Activated T-cell treated with anti-CD3 and anti-CD28 coated beads, Interleukin-2, amount 50 U/mL, for 24 hours (primary cell): ENCODE data around the gene PACRGL.

Experiments used
- DNase-seq: peaks from one replicate; pipeline ENCODE4 v3.0.0-alpha.2; 2020
- H3K27ac Mint-ChIP-seq: 2 replicates; pipeline ENCODE4 v1.8.0; 2020; ENCODE audit warnings: mild to moderate bottlenecking, mixed read lengths
- H3K27me3 Mint-ChIP-seq: 2 replicates; pipeline ENCODE4 v1.8.0; 2020; ENCODE audit warnings: mixed read lengths
- H3K36me3 Mint-ChIP-seq: 2 replicates; pipeline ENCODE4 v1.8.0; 2020; ENCODE audit warnings: low read depth, mixed read lengths
- H3K4me1 Mint-ChIP-seq: 2 replicates; pipeline ENCODE4 v1.8.0; 2020; ENCODE audit warnings: low read depth, mixed read lengths
- H3K4me3 Mint-ChIP-seq: 2 replicates; pipeline ENCODE4 v1.8.0; 2020; ENCODE audit warnings: mild to moderate bottlenecking, moderate library complexity, mixed read lengths
- H3K9me3 Mint-ChIP-seq: 2 replicates; pipeline ENCODE4 v1.8.0; 2020; ENCODE audit warnings: mixed read lengths

PACRGL gene

GRCh38 chr4:20700007-20700761 is at the start of gene PACRGL:
PACRGL (plus strand) TSS chr4:20700458; CDS start chr4:20704482, 4,024 bp downstream.
- peaks cover 40% of the 10 kb centered on the region for H3K4me1 Mint-ChIP-seq
- H3K36me3 Mint-ChIP-seq: peaks cover 32% of the 10 kb centered on the region
- DNase-seq: peak; percentile 94
- no peaks in the 10 kb centered on the region for H3K27me3 Mint-ChIP-seq
- H3K27ac Mint-ChIP-seq: peak within 1 kb of the TSS; percentile 96
- H3K4me3 Mint-ChIP-seq: peak within 1 kb of the TSS; percentile 90
- H3K9me3 Mint-ChIP-seq: no peaks in the 10 kb centered on the region

- peaks cover 24% of the 10 kb centered on the region for H3K27me3 Mint-ChIP-seq
- no peak for DNase-seq
- no peak overlapping the region for H3K27ac Mint-ChIP-seq
- H3K4me1 Mint-ChIP-seq: no peaks in the 10 kb centered on the region
- H3K4me3 Mint-ChIP-seq: no peak overlapping the region
- H3K36me3 Mint-ChIP-seq: no peaks in the 10 kb centered on the region
- H3K9me3 Mint-ChIP-seq: no peaks in the 10 kb centered on the region
Observed at GRCh38 chr4:20652226-20652885, 47.9 kb upstream of the PACRGL start.

- DNase-seq: no peak
- Mint-ChIP-seq H3K9me3 (no peaks in the 10 kb centered on the region), H3K27ac (no peak overlapping the region), H3K4me1 (peaks cover 3% of the 10 kb centered on the region), H3K27me3 (peaks cover 2% of the 10 kb centered on the region), H3K4me3 (no peak overlapping the region), H3K36me3 (no peaks in the 10 kb centered on the region)
Observed at GRCh38 chr4:20658456-20658855, 41.8 kb upstream of the PACRGL start.

- no peak for DNase-seq
- Mint-ChIP-seq H3K36me3 (no peaks in the 10 kb centered on the region), H3K4me1 (peaks cover 3% of the 10 kb centered on the region), H3K9me3 (no peaks in the 10 kb centered on the region), H3K4me3 (no peak overlapping the region), H3K27me3 (peaks cover 3% of the 10 kb centered on the region), H3K27ac (no peak overlapping the region)
Observed at GRCh38 chr4:20662851-20663250, 37.4 kb upstream of the PACRGL start.

DNA sequence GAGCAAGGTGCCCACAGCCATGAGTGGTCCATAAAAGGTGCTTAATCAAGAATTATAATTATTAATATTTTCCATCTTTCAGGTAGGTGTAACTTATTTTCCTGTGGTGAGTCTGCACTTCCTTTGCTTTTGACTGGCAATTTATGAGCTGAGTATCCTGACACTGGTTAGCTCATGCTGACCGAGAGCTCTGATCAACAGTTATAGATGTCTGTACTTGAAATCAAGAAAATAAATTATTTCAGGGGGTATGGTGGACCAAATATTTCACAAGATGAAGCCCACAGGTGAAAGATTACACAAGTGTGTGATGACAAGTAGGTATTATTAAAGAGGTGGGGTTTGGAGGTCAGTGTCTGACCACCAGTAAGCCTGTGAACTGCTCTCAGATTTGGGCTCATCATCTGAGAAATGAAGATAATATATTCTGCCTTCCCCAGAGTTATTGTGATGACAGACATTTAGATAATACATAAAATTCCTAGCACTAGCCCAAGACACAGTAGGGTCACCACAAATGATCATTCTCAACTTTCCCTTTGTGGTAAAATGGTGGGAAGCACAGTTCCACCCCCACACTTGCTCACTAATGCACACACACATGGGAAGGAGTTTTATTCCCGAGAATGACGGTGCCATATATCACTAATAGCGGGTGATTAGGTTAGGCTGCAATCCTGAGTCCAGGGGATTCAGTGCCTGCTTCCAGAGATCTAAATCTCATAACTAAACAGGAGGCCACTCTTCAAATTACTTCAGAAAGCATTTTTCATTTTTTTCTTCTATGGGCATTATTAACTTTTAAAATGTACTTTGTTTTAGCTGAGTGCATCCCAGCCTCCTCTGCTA is 34.0 kb upstream of the PACRGL start:
- H3K9me3 Mint-ChIP-seq: no peaks in the 10 kb centered on the region
- peaks cover 3% of the 10 kb centered on the region for H3K4me1 Mint-ChIP-seq
- no peak overlapping the region for H3K27ac Mint-ChIP-seq
- peaks cover 3% of the 10 kb centered on the region for H3K27me3 Mint-ChIP-seq
- no peaks in the 10 kb centered on the region for H3K36me3 Mint-ChIP-seq
- no peak overlapping the region for H3K4me3 Mint-ChIP-seq
- DNase-seq: no peak

DNA sequence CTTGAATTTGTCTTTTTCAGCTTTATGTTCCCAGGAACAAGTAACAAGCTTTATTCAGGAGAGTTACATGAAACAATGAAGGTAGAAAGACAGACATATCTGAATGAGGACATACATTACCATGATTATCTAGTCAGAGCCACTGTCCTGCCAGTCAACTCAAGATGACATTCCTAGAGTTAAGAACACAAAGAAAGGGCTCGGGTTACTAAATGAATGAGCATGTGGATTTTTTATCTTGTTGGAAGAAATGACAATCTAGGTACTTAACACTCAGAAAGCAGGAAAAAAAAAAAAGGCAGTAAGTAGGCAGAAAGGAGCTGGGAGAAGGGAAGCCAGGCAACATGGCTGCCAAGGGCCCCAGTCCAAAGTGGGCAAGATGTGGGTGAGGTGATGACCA is 28.0 kb upstream of the PACRGL start:
- no peaks in the 10 kb centered on the region for H3K9me3 Mint-ChIP-seq
- H3K4me1 Mint-ChIP-seq: no peaks in the 10 kb centered on the region
- H3K36me3 Mint-ChIP-seq: no peaks in the 10 kb centered on the region
- no peak overlapping the region for H3K4me3 Mint-ChIP-seq
- H3K27me3 Mint-ChIP-seq: peaks cover 28% of the 10 kb centered on the region
- DNase-seq: no peak
- no peak overlapping the region for H3K27ac Mint-ChIP-seq

GRCh38 chr4:20675786-20676185 is 24.5 kb upstream of the PACRGL start:
- no peaks in the 10 kb centered on the region for H3K4me1 Mint-ChIP-seq
- H3K4me3 Mint-ChIP-seq: no peak overlapping the region
- peaks cover 38% of the 10 kb centered on the region for H3K27me3 Mint-ChIP-seq
- H3K36me3 Mint-ChIP-seq: no peaks in the 10 kb centered on the region
- DNase-seq: no peak
- no peaks in the 10 kb centered on the region for H3K9me3 Mint-ChIP-seq
- no peak overlapping the region for H3K27ac Mint-ChIP-seq

DNA sequence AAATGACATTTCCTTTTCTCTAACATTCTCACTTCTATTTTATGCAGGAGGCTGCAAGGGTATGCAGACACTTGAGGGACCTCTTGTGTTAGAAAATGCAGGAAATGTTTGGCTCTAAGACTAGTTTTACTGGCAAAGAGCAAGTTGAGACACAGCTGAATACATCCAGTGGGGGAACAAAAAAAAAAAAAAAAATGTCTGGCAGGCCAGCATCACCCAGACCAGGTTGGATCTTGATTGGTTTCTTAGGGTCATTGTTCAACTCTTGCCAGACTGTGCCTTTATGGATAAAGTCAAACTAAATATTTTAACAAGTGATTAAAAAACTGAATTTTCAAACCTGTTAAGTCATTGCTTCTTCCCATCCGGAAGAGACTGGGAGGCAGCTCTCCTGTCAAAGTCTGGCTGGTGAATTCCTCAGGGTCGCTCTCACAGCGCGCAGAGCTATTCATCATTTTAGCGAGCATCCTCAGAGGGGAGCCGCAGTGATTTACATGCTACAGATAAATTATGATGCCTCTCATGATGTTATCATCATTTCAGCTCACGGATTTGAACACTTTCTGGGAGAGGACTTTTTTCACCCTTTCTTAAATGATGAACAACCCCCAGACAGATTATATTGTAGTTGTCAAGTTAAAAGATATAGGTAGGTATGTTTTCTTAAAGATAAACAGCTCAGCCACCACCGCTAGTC is 23.6 kb upstream of the PACRGL start:
- Mint-ChIP-seq H3K36me3 (no peaks in the 10 kb centered on the region), H3K9me3 (no peaks in the 10 kb centered on the region), H3K4me3 (no peak overlapping the region), H3K4me1 (no peaks in the 10 kb centered on the region), H3K27ac (no peak overlapping the region), H3K27me3 (peaks cover 41% of the 10 kb centered on the region)
- no peak for DNase-seq

- no peak overlapping the region for H3K27ac Mint-ChIP-seq
- H3K4me1 Mint-ChIP-seq: no peaks in the 10 kb centered on the region
- H3K36me3 Mint-ChIP-seq: no peaks in the 10 kb centered on the region
- peaks cover 32% of the 10 kb centered on the region for H3K27me3 Mint-ChIP-seq
- no peak for DNase-seq
- no peaks in the 10 kb centered on the region for H3K9me3 Mint-ChIP-seq
- H3K4me3 Mint-ChIP-seq: no peak overlapping the region
Observed at GRCh38 chr4:20678400-20678799, 21.9 kb upstream of the PACRGL start.

DNA sequence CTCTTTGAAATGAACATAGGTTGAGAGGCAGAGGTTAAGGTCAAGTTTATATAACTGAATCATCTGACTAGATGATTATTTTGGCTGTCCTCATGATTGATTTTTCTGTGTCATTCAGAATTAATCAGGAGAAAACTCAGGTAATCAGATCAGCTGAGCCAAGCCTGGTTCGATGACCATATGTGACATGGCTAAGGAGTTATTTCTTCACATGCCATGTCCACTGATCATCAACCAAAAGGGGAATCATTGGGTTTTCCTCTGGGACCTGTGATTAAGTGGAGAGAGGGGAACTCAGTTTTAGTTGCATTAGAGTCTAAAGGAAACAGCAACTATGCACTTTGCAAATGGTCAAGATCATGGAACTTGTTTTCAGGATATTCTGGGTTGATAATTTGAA is 20.3 kb upstream of the PACRGL start:
- Mint-ChIP-seq H3K27ac (no peak overlapping the region), H3K36me3 (no peaks in the 10 kb centered on the region), H3K27me3 (peaks cover 22% of the 10 kb centered on the region), H3K4me1 (no peaks in the 10 kb centered on the region), H3K4me3 (no peak overlapping the region), H3K9me3 (no peaks in the 10 kb centered on the region)
- DNase-seq: no peak

DNA sequence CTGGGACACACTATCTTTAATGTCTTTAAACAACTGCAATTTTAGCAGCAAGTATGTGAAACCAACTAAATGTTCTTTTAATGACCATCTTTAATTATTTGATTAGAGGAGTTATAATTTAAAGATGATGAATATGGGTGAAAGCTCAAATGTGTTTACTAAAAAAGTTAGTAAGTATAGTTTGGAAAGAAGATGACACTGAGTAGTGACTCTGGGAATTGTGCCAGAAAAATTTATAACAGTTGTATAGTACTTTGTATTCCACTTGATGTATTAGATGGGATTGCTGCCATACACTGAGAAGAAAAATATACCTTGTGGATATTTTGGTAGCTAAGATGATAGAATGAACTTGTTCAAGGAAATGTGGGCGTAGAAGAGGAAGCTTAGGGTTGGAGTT is 19.5 kb upstream of the PACRGL start:
- Mint-ChIP-seq H3K9me3 (no peaks in the 10 kb centered on the region), H3K36me3 (no peaks in the 10 kb centered on the region), H3K27ac (no peak overlapping the region), H3K4me3 (no peak overlapping the region), H3K4me1 (no peaks in the 10 kb centered on the region), H3K27me3 (peaks cover 19% of the 10 kb centered on the region)
- no peak for DNase-seq

- Mint-ChIP-seq H3K36me3 (no peaks in the 10 kb centered on the region), H3K27ac (no peak overlapping the region), H3K27me3 (peaks cover 19% of the 10 kb centered on the region), H3K9me3 (no peaks in the 10 kb centered on the region), H3K4me1 (no peaks in the 10 kb centered on the region), H3K4me3 (no peak overlapping the region)
- no peak for DNase-seq
Observed at GRCh38 chr4:20681271-20681670, 19.0 kb upstream of the PACRGL start.

GRCh38 chr4:20682853-20683252 is 17.4 kb upstream of the PACRGL start:
- Mint-ChIP-seq H3K9me3 (no peaks in the 10 kb centered on the region), H3K27me3 (peaks cover 19% of the 10 kb centered on the region), H3K36me3 (no peaks in the 10 kb centered on the region), H3K27ac (no peak overlapping the region), H3K4me1 (no peaks in the 10 kb centered on the region), H3K4me3 (no peak overlapping the region)
- no peak for DNase-seq

DNA sequence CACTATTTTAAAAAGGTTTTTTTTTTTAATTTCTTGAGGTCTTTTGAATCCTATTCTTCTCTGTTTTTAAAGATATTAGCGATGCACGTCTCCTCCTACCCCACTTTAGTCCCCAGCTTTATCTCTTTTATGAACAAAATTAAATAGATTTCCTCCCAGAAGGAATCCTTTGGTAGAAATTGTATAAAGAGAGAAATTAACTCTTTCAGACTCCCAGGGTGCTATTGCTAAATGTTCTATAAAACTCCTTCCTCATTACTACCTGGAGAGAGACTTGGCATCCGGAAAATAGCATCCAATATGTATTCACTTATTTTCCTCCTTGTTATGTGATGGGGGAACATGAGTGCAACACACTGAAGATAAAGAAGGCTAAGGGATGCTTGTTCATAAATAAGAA is 16.5 kb upstream of the PACRGL start:
- Mint-ChIP-seq H3K9me3 (no peaks in the 10 kb centered on the region), H3K36me3 (no peaks in the 10 kb centered on the region), H3K4me3 (no peak overlapping the region), H3K27me3 (peaks cover 11% of the 10 kb centered on the region), H3K4me1 (no peaks in the 10 kb centered on the region), H3K27ac (no peak overlapping the region)
- no peak for DNase-seq
